ENCODE measurements around the gene MYO7B.

- no peak for TF ChIP-seq POLR2A (IDR thresholded peaks at IDR 0.05)
- TF ChIP-seq CTCF (IDR thresholded peaks at IDR 0.05) = no peak
These were observed 120.0 kb downstream of the MYO7B start for GRCh38 chr2:127655209-127656073.

Data from lower leg skin (tissue), 3 donors.